Measurements from ENCODE around the gene CYP1B1. TPM values are rescaled to one million over a fixed set of nuclear protein-coding genes. Genes with fewer than 3 reads are reported as not detected.
A peak's percentile ranks its signal among the peaks of the same experiment; 100 is the strongest.

CYP1B1 gene
- total and polyA plus RNA-seq, 10 donors, result 17.7 to 121 (median 58.1) TPM

- H3K27me3 ChIP-seq (replicated peaks in 1 of 7), result peaks cover 0 to 82% (median 49%) of the 10 kb centered on the region in 7 donors
Observed at GRCh38 chr2:38076710-38077430, 919 bp upstream of the CYP1B1 start.

GRCh38 chr2:38076152-38076709 lies 280 bp upstream of the CYP1B1 start:
- H3K27ac ChIP-seq, result peak overlapping the region; percentile 27 to 88 (median 87)
- peaks cover 0 to 82% (median 49%) of the 10 kb centered on the region in 7 donors for H3K27me3 ChIP-seq (replicated peaks in 1 of 7)
- DNase-seq, result peak; percentile 88
- H3K4me3 ChIP-seq, result peak overlapping the region; percentile 44 to 72 (median 55)
- intact Hi-C loops (cut with DNase I; ENCODE audit: low total_unique reads), result no loop called here
- peaks cover 28 to 65% (median 43%) of the 10 kb centered on the region in 6 donors for H3K4me1 ChIP-seq
- H3K9me3 ChIP-seq, result no peaks in the 10 kb centered on the region
- peak in 2 of 11 experiments; percentile 36 to 45 for TF ChIP-seq CTCF (IDR thresholded peaks at IDR 0.05 in 8 of 11, conservative IDR thresholded peaks at IDR 0.05 in 3 of 11)
- TF ChIP-seq POLR2AphosphoS5 (IDR thresholded peaks at IDR 0.05), result peak; percentile 59 to 75 (median 62)
- no peak for TF ChIP-seq POLR2A (IDR thresholded peaks at IDR 0.05)
- 0 to 2% (median 1%) methylated on average over 6 to 51 of the region's 51 CpGs for WGBS, 5 donors
- no peaks in the 10 kb centered on the region for H3K36me3 ChIP-seq

More at GRCh38 chr2:38076710-38077430, 919 bp upstream of the CYP1B1 start:
- peaks cover 28 to 65% (median 43%) of the 10 kb centered on the region in 6 donors for H3K4me1 ChIP-seq
- DNase-seq, result peak; percentile 88
- intact Hi-C loops (cut with DNase I; ENCODE audit: low total_unique reads), result no loop called here
- peak overlapping the region; percentile 44 to 72 (median 55) for H3K4me3 ChIP-seq
- H3K9me3 ChIP-seq, result no peaks in the 10 kb centered on the region
- TF ChIP-seq POLR2AphosphoS5 (IDR thresholded peaks at IDR 0.05) (peak; percentile 43 to 76 (median 59)), CTCF (IDR thresholded peaks at IDR 0.05 in 8 of 11, conservative IDR thresholded peaks at IDR 0.05 in 3 of 11) (peak in 5 of 11 experiments; percentile 21 to 47 (median 43)), POLR2A (IDR thresholded peaks at IDR 0.05) (no peak)
- peak overlapping the region; percentile 57 to 88 (median 87) for H3K27ac ChIP-seq
- WGBS, 5 donors, result 0 to 1% (median 1%) methylated on average over 19 to 76 of the region's 76 CpGs
- no peaks in the 10 kb centered on the region for H3K36me3 ChIP-seq

GRCh38 chr2:38074764-38075506 lies 1.0 kb downstream of the CYP1B1 start:
- TF ChIP-seq POLR2AphosphoS5 (IDR thresholded peaks at IDR 0.05) (peak in 2 of 3 donors; percentile 27 to 63), POLR2A (IDR thresholded peaks at IDR 0.05) (no peak), CTCF (IDR thresholded peaks at IDR 0.05 in 8 of 11, conservative IDR thresholded peaks at IDR 0.05 in 3 of 11) (peak in 1 of 11 experiments; percentile 5)
- no peaks in the 10 kb centered on the region for H3K9me3 ChIP-seq
- intact Hi-C loops (cut with DNase I; ENCODE audit: low total_unique reads), result no loop called here
- peaks cover 28 to 65% (median 43%) of the 10 kb centered on the region in 6 donors for H3K4me1 ChIP-seq
- WGBS, 5 donors, result 11 to 18% (median 11%) methylated on average over 27 to 82 of the region's 82 CpGs
- peaks cover 0 to 79% (median 49%) of the 10 kb centered on the region in 7 donors for H3K27me3 ChIP-seq (replicated peaks in 1 of 7)
- peak overlapping the region; percentile 4 to 72 (median 55) for H3K4me3 ChIP-seq
- peaks cover 0 to 13% (median 0%) of the 10 kb centered on the region in 6 donors for H3K36me3 ChIP-seq
- H3K27ac ChIP-seq, result peak overlapping the region in 7 of 8 donors; percentile 79 to 88 (median 87)
- DNase-seq, result peak; percentile 80

All from spleen (tissue), 11 donors.